RKO (cell line): ENCODE results near the gene ACOX2.
A peak's percentile ranks its signal among the peaks of the same experiment; 100 is the strongest.
"Not testable (repeated sequence)": the region's sequence is repeated elsewhere in the genome, so short reads cannot be mapped to it uniquely, and the experiment has no call there.

Experiments
- DNase-seq: peaks from one replicate; pipeline ENCODE4 v3.0.0-alpha.2; 2016; ENCODE audit warnings: low spot score

ACOX2 gene

DNA sequence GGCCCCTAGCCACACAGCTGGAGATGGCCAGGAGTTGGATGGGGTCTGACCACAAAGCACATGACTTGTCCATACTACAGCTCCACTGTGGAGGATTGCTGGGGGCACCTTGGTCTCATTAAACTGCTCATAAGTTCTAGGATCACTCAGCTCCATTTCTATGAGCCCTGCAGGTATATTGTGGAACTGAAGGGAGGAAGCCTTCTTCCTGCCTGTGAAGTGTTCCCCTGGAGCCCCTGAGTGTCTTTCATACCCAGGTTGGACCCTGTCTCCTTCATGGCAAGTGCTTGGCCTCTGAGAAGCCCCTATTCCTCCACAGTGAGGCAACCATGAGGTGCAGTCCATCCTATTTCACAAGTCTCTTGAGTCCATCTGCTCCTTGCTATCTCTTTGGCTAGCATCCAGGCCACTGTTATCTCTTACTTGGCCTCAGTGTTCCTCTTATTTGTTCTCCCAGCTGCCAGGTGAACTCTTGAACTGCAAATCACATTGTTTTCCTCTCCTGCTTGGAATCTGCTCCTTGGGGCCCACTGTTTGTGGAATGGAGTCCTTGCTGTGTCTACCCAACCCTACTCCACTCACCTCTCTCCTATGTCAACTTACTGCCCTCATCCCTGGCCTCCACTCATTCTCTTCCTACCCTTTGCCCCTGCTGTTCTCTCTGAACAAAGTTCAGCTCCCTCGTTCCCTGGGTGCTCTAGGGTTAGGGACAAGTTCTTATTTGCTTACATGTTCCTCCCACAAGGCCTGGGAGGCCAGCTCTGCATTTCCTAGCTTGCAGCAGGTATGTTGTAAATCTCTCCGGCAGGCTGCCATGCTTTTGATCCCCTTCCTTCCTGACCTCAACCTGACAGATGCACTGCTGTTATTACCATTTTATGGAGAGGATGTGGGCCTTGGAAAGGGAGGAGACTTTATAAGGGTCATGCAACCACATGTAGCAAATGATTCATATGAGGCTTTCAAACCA is 1.2 kb downstream of the ACOX2 start:
- DNase-seq, result no peak

- no peak for DNase-seq
These were observed 2.1 kb downstream of the ACOX2 start for GRCh38 chr3:58534592-58535494.

DNA sequence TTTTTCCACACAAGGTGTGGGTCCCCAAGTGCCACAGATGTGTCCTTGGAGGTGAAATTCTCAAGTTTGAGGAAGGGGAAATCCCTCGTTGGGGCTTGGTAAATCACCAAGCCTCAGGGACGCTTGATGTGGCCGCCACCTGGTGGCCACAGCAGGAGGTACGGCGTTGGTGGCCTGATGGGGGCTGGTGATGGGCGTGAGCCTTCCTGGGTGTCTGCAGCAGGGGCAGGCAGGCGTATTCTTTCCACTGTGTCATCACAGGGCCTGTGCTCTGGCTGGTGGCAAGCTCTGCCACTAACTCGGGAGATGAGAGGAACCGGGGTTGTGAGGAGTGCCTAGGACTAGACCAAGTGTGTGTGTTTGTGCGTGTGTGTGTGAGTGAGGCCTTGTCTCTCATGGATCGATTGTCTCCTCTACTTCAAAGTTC is 4.2 kb downstream of the ACOX2 start:
- peak; percentile 64 for DNase-seq

GRCh38 chr3:58531956-58532355 is 5.0 kb downstream of the ACOX2 start:
- peak; percentile 81 for DNase-seq

DNA sequence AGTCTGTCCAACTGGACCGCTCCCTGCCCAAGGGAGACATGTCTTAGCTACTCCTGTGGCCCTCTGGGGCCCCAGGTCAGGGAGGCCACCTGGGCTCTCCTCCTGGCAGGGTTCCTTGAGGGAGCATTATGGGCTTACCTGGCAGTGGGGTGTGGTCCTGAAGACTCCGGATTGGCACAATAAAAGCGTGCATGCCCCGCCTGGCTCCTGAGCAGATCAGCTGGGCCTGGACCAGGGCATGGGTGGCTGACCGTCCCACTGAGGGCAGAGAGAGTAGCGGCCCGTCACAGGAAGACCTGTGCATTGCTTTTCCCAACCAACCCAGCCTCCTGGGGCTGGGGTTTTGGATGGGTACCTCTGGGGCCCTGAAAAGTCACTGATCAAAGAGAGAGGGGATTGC is 5.4 kb downstream of the ACOX2 start:
- no peak for DNase-seq

DNA sequence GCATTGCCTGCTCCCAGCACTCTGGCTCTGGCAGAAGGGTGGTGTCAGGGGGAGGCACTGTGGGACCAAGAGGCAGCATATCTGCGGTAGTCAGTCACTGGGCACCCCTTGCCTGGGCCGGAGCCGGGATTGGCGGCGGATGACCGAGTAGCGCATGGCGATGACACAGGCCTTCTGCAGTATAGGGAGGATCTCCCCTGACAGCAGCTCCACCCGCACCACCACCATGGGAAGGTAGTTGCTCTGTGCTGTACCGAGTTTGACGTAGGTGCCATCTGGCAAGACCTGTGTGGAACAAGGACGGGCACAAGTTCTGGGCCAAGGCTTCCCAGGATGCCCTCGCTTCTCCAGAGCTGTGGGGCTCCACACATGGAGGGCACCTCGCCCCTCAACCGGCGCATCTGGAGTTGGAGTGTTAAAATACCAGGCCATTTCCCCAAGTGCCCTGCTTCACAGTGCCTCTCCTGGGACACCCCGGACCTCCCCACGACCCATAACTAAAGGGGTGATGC is 6.6 kb downstream of the ACOX2 start:
- no peak for DNase-seq

DNA sequence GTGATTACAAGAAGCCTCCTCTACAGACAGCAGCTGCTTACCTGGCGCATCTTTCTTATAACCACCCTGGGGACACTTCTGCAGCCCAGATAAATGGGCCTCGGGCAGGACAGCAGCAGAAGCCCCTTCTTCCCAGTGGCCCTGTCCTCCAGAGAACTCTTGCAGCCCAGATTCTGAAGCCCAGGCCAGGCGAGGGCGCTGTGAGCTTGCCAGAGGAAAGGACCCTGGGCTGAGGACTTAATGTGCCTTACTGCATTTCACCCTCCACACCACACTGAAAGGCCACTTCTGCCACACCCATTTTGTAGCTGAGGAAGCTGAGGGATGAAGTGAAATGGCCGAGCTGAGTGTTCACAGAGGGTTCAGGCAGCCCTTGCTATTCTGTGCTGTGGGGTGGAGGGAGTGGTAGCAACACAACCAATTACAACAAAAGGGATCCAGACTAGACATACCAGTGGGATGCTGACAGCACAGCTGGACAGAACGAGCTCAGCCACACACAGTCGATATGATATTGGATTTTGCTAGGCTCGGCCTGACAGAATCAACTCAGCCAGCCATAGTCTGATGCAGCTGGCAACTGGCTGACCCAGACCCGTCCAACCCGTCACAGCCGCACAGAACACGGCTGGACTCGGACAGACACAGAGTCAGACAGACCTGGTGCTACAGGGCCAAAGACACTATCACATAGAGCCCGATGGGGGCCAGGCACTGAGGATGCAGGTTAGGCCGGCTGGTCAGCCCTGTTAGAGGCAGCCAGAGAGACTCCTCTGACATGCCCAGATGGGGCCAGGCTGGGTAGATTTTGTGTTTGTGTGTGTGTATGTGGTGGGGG is 7.3 kb downstream of the ACOX2 start:
- DNase-seq, result no peak

DNA sequence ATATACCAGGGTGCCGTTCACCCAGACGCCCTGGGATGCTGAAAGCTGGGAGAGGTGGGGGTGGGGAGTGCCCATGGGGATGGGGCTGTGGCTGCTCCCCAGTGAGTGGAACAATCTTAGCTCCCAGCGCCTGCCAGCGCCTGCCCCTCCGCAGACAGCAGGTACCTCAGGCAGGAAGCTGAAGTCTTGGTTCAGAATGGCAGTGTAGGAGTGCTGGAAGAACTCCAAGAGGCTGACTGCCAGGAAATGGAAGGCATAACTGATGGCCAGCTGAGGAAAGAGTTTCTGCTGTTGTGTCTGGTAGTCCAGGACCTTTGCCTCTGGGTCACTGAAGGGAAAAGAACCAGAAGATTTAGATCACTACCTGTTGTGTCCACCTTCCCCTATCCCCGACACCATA is 8.4 kb downstream of the ACOX2 start:
- DNase-seq, result no peak

DNA sequence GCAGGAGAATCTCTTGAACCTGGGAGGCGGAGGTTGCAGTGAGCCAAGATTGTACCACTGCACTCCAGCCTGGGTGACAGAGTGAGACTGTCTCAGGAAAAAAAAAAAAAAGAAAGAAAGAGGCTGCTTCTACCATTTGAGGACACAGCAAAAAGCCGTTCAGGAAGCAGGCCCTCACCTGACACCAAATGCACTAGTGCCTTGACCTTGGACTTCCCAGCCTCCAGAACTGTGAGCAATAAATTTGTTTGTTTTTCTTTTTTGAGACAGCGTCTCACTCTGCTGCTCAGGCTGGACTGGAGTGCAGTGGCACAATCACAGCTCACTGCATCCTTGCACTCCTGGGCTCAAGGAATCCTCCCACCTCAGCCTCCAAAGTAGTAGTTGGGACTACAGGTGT is 9.6 kb downstream of the ACOX2 start:
- not testable (repeated sequence) for DNase-seq

DNA sequence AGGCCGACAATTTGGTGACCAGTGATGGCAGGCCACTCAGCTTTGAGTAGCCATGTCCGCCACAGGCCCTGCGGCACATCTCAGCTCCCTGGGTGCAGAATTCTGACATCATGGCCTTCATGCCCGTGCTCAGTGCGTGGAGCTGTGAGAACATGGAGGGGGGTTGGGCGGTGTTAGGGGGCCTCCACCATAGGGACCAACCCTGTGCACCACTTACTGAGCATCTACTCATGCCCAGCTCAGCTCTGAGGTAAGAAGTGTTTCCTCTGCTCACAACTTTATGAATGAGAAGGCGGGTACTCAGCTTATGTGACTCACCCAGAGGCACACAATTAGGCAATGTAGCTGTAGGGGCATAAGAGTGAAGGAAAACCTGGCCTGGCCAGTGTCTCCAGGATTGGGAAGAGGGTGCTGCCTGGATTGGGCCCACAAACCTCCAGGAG is 10.5 kb downstream of the ACOX2 start:
- peak; percentile 96 for DNase-seq

GRCh38 chr3:58524326-58524888 is 12.6 kb downstream of the ACOX2 start:
- no peak for DNase-seq

- DNase-seq, result no peak
These were observed 14.1 kb downstream of the ACOX2 start for GRCh38 chr3:58522759-58523425.

GRCh38 chr3:58521917-58522631 is 14.9 kb downstream of the ACOX2 start:
- no peak for DNase-seq

GRCh38 chr3:58521336-58521670 is 15.7 kb downstream of the ACOX2 start:
- DNase-seq, result no peak

- no peak for DNase-seq
These were observed 16.3 kb downstream of the ACOX2 start for GRCh38 chr3:58520403-58521335.

DNA sequence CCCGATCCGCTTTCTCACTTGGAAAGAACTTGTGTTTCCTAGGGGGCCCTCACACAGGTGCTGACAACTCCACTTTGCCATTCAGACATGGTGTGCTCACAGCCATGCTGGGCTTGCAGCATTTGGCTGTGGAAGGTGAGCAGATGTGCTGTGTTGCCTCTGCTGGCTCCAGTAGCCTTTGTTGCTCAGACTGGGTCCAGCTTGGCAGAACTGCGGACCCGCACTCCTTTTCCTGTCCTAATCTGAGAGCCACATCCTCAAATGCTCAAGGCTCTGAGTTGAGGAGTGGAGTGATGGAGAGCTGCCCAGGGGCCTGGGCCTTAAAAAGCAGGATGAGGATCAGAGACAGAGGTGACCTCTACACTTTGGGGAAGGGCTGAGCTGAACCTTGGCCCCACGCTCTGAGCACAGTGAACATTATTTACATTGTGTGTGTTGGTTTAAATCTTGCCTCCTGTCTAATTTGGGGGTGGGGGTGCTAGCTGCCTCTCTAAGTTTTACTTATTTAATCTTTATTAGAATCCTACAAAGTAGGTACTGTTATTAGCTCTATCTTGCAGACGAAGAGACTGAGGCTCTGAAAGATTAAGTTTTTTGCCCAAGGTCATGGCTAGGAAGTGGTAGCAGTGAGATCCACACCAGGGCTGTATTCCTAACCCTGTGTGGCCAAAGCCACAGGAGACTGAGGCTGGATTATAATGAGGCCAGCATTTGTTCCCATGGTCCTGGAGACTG is 17.2 kb downstream of the ACOX2 start:
- no peak for DNase-seq

- no peak for DNase-seq
These were observed 18.6 kb downstream of the ACOX2 start for GRCh38 chr3:58518291-58518789.

DNA sequence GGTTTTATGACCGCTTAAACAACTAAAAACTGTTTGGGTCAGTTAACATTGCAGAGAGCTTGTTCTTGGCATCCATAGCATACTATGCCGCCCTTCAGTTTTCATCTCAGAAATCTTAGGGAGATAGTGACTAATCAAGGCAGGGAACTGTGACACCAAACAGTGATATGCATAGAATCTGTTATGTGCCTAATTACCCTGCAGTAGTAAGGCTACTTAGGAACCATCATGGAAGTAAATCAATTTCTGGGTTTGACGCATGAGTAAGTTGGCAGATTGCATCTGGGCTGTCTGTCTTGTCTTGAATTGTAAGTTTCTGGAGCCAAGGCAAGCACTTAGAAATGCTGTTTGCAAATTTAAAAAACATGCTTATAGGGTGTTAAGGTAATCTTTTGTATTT is 22.6 kb downstream of the ACOX2 start:
- no peak for DNase-seq
